ENCODE measurements around the gene PRPF40A. TPM values are rescaled to one million over a fixed set of nuclear protein-coding genes. Genes with fewer than 3 reads are reported as not detected.
A peak's percentile ranks its signal among the peaks of the same experiment; 100 is the strongest.

Gene PRPF40A
- total RNA-seq, 2 donors from 2014 or later = 124 to 150 TPM

DNA sequence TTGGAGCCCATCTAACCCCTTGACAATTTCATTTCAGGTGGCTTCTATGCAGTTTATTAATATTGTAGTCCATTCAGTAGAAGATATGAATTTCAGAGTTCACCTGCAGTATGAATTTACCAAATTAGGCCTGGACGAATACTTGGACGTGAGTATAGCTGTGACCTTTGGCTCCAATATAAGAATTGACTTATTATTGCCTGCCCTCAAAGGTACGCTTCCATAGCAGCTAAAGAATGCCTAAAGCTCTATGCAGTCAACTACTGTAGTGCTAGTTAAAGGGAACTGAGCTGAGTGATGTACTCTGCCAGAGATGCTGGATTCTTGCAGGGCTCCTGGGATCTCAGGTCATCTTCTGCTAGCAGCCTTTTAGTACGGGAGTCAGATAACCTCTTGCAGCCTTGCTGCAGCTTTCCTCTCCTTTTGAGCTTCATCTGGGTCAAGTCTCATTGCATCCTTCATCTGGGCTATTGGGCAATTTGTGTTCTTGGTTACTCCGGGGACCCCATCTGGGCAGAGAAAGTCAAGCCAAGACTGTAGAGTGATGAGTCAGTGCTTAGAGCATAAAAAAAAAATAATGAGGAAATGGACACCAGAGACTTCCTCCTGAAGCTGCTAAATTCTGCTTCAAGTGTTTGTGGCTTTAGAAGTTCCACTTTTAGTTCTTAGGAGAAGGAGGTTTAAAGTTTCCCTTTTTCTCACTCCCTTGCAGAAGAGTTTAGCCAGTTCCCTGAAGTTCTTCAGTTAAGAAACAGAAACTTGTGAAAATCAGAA is 105.6 kb downstream of the PRPF40A start:
- H3K9me3 Mint-ChIP-seq = no peaks in the 10 kb centered on the region
- peak overlapping the region; percentile 78 for H3K4me3 Mint-ChIP-seq
- peak; percentile 71 for DNase-seq (ENCODE audit: low spot score)
- ATAC-seq = peak; percentile 94 to 95
- no peaks in the 10 kb centered on the region for H3K36me3 Mint-ChIP-seq
- peak overlapping the region; percentile 75 to 96 for H3K27ac Mint-ChIP-seq
- no peaks in the 10 kb centered on the region for H3K27me3 Mint-ChIP-seq
- H3K4me1 Mint-ChIP-seq (ENCODE audit: low read depth in 2 of 2) = peaks cover 26 to 40% of the 10 kb centered on the region in 2 donors

DNA sequence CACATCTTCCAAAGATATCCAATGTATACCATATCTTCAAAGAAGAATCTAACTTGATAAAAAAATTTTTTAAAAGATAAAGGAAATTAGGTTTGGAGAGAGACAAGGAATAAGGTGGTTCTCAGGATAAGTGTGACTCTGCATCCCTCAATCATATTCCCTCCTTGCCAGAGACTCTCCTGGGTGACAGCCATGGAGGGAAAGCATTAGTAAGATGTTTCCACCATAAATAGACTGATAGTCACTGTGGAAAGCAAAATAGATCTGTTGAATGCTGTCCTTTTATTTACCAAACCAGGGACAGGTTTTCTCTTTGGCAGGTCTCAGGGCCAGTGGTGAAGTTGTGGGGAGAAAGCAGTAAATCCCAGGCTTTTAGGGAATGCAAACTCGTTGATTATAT is 107.6 kb downstream of the PRPF40A start:
- H3K4me3 Mint-ChIP-seq = no peak overlapping the region

DNA sequence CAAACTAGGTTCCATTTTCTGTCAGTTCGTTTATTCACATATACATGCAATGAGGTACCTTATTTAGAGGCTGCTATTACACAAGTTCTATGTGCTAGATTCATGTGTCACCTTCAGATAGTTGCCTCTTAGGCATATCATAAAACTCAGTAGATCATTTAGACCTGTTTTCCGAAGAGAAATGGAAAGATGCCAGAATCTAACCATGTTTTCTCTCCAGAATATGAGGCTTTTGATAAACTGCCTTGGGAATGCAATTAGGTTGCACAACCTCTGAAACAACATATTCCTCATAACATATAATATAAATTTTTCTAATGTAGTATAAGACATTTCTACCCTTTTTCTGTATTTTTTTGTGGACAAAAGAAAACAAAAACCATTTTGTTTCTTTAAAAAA is 108.1 kb downstream of the PRPF40A start:
- Mint-ChIP-seq H3K9me3 (no peaks in the 10 kb centered on the region), H3K36me3 (no peaks in the 10 kb centered on the region), H3K4me1 (ENCODE audit: low read depth in 2 of 2) (peaks cover 26 to 32% of the 10 kb centered on the region in 2 donors), H3K27me3 (no peaks in the 10 kb centered on the region), H3K27ac (no peak overlapping the region), H3K4me3 (no peak overlapping the region)
- DNase-seq (ENCODE audit: low spot score) (no peak), ATAC-seq (no peak)

More for the DNA sequence above, 107.6 kb downstream of the PRPF40A start:
- Mint-ChIP-seq H3K9me3 (no peaks in the 10 kb centered on the region), H3K4me1 (ENCODE audit: low read depth in 2 of 2) (peaks cover 26 to 34% of the 10 kb centered on the region in 2 donors), H3K36me3 (no peaks in the 10 kb centered on the region), H3K27me3 (no peaks in the 10 kb centered on the region), H3K27ac (no peak overlapping the region)
- ATAC-seq (no peak), DNase-seq (ENCODE audit: low spot score) (no peak)

DNA sequence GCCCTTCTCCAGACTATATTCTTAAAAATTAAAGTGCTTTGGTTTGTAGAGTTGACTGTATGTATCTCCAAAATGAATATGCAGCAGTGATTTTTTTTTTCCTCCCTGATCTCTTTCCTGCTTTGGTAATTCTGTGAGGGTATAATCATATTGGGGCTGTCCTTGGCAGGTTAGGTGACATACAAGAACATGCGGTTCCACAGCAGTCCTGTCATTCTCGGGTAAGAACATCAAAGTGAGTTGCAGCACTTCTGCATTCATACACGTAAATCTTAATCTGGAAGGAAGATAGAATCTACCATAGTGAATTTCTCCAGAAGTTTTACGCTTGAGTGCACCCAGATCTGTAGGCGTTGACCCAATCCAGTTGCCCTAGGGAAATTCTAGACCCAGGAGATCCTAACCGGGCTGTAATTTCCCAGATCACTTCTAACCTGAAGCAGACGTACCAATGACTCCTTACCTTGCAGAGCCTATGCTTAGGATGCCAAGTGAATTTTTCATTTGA is 109.4 kb downstream of the PRPF40A start:
- H3K4me1 Mint-ChIP-seq (ENCODE audit: low read depth in 2 of 2) = peaks cover 12 to 22% of the 10 kb centered on the region in 2 donors
- no peaks in the 10 kb centered on the region for H3K36me3 Mint-ChIP-seq
- H3K4me3 Mint-ChIP-seq = no peak overlapping the region
- no peaks in the 10 kb centered on the region for H3K27me3 Mint-ChIP-seq
- ATAC-seq (no peak), DNase-seq (ENCODE audit: low spot score) (no peak)
- H3K9me3 Mint-ChIP-seq = no peaks in the 10 kb centered on the region
- H3K27ac Mint-ChIP-seq = no peak overlapping the region

DNA sequence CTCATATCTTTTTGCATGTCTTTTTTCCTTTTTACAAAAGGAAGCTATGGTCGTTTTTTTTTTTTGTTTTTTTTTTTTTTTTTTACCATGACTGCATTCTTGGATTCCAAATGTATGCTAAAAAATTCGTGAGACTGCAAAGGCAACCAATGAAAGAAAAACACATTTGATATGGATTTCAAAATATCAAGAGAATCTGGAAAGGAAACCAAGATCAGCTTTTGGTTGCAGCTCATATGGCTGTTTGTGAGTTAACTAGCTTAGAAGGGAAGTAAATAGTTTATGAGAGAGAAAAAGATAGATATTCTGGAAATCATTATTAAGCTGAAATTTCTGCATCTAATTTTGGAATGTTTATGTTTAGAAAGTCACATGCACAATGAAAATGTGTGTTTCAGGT is 110.3 kb downstream of the PRPF40A start:
- Mint-ChIP-seq H3K4me3 (no peak overlapping the region), H3K4me1 (ENCODE audit: low read depth in 2 of 2) (peaks cover 6 to 17% of the 10 kb centered on the region in 2 donors), H3K36me3 (no peaks in the 10 kb centered on the region), H3K27me3 (no peaks in the 10 kb centered on the region), H3K9me3 (no peaks in the 10 kb centered on the region), H3K27ac (no peak overlapping the region)
- no peak for DNase-seq (ENCODE audit: low spot score)
- ATAC-seq = no peak

DNA sequence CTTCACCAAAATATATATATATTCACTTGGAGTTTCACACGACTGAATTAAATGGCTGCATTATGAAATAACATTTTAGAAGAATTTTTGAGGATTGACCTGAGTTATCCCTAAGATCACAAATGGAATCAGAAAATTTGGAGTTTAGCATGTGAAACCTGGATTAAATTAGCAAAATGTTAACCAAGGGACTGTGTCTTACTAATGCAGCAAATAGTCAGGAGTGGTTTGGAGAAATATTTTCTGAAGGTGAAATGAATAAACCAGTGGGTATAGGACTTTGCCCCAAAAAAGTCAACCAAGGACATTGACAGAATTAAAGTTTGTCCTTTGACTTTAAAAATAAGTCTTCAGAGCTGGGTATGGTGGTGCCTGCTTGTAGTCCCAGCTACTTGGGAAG is 111.2 kb downstream of the PRPF40A start:
- no peak overlapping the region for H3K4me3 Mint-ChIP-seq
- H3K4me1 Mint-ChIP-seq (ENCODE audit: low read depth in 2 of 2) = peaks cover 0 to 10% of the 10 kb centered on the region in 2 donors
- H3K27ac Mint-ChIP-seq = no peak overlapping the region
- no peaks in the 10 kb centered on the region for H3K36me3 Mint-ChIP-seq
- H3K9me3 Mint-ChIP-seq = no peaks in the 10 kb centered on the region
- ATAC-seq = no peak
- no peaks in the 10 kb centered on the region for H3K27me3 Mint-ChIP-seq
- DNase-seq (ENCODE audit: low spot score) = no peak

DNA sequence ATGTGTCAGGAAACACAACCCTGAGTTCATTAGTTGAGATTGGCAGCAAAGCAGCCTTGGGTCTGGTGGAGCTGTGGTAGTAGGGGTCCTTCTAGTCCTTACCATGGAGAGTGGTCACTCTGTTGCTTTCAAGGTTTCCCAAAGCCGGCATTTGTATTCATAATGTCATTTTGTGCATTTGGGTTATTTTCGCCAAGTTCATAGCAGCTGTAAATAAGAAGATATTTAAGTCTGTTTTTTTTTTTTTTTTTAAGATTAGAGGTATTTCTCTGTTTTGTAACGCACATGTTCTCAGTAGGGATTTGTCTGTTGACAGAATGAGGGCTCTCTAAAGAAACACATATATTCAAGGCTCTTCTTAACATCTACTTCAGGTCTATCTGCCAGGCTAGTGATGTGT is 114.1 kb downstream of the PRPF40A start:
- Mint-ChIP-seq H3K4me1 (ENCODE audit: low read depth in 2 of 2) (peaks cover 0 to 4% of the 10 kb centered on the region in 2 donors), H3K4me3 (no peak overlapping the region), H3K27me3 (no peaks in the 10 kb centered on the region), H3K27ac (no peak overlapping the region), H3K36me3 (no peaks in the 10 kb centered on the region), H3K9me3 (no peaks in the 10 kb centered on the region)
- DNase-seq (ENCODE audit: low spot score) (no peak), ATAC-seq (no peak)

DNA sequence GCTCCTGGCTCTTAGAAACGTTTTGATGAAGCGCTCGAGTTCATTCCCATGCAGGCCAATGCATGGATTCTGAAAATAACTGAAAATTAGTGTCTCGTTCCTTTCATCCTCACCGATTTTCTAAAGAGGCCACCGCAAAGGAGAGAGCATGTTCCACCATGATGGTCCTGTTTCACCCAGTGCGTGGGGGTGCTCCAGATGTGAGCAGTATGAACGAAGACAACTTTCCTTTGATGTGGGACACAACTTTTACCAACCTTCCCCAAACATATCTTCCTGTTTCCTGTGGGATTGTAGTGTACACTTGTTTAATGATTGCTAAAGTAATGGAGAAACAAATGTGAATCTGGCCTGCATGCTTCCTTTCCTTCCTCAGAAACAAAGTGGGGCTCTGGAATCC is 114.5 kb downstream of the PRPF40A start:
- Mint-ChIP-seq H3K9me3 (no peaks in the 10 kb centered on the region), H3K4me1 (ENCODE audit: low read depth in 2 of 2) (peaks cover 0 to 4% of the 10 kb centered on the region in 2 donors), H3K27me3 (no peaks in the 10 kb centered on the region), H3K4me3 (no peak overlapping the region), H3K27ac (no peak overlapping the region), H3K36me3 (no peaks in the 10 kb centered on the region)
- ATAC-seq = no peak
- no peak for DNase-seq (ENCODE audit: low spot score)

Other genes starting within 250 kb of the PRPF40A start
- 10 to 100 TPM; 22.3 to 24.0 TPM for gene ARL6IP6, start 1.2 kb upstream of the PRPF40A start, total RNA-seq

Measured in natural killer cell treated with Interleukin-12 subunit alpha and Interleukin-12 subunit beta and Interleukin-15 and Interleukin-18, amount 100 ng/mL, for 72 hours (primary cell).